ENCODE results near the gene FOXP1.

The FOXP1 gene

DNA sequence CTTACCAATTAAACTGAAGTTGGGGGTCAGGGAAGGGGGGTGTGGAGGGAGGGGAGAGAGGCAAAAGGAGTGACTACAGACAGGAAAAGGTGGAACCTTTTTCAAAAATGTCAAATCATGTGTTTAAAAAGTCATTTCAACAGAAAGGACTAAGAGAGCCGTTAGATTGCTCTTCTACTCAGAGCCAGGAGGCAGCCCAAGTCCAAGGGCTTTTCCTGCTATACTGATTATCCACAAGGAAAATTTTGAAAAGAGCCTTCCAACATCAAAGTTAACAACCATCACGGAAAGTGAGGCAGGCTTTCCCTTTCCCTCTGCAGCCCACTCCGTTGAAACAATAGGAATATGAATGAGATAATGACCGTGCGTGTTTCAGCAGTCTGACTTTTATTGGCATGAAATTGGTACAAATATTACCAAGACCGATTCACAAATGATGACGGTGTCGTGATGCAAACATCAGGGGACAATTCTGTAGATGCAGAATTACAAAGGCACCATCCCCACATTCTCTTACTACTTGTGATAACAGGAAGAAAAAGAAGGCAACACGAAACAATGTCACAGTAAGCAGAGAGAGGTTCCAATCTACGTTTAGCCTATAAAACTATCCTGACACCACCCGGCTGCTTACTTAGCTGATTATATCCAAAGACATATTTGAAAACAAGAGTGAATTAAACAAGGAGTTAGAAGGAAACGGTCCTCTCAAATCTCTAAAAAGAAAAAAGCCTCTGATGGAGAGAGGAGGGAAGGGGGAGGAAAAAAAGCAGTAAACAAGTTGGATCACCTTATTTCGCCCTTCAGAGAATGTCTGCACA, 453.7 kb downstream of the FOXP1 start:
- Histone ChIP-seq H3K27me3 (ENCODE audit: control insufficient read depth in 2 of 2, insufficient read depth in 2 of 2, low read length in 2 of 2) (no peaks in the 10 kb centered on the region), H3K27ac (ENCODE audit: low read depth in 2 of 2, low read length in 2 of 2) (peak overlapping the region; percentile 92 to 94), H3K9ac (ENCODE audit: low read depth in 1 of 2, low read length in 2 of 2) (peak overlapping the region; percentile 64 to 84), H3K4me1 (ENCODE audit: control insufficient read depth in 2 of 2, insufficient read depth in 2 of 2, low read length in 2 of 2) (peaks cover 45 to 62% of the 10 kb centered on the region in 2 donors), H3K9me3 (ENCODE audit: control insufficient read depth in 2 of 2, low read length in 2 of 2) (no peaks in the 10 kb centered on the region), H3K4me3 (ENCODE audit: low read length in 2 of 2) (peak overlapping the region; percentile 78 to 92), H3K36me3 (ENCODE audit: control insufficient read depth in 2 of 2, insufficient read depth in 2 of 2, low read length in 2 of 2) (no peaks in the 10 kb centered on the region)

DNA sequence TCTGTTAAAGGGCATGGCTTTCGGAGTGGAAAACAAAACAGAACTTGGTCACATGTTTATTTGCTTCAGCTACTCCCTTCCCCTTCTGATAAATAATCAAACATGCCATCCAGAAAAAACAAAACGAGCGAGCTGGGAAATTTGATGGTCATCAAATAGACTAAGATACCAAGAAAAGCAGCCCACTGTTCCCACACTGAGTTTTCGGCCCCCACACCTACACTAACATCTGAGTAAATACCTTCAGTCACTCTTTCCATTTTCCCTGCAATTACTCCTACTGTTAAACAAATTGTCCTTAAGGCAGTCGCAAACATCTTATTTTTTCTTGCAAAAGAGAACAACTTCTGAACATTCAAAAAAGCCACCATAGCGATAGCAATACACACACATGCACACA, 454.6 kb downstream of the FOXP1 start:
- Histone ChIP-seq H3K36me3 (ENCODE audit: control insufficient read depth in 2 of 2, insufficient read depth in 2 of 2, low read length in 2 of 2) (no peaks in the 10 kb centered on the region), H3K9ac (ENCODE audit: low read depth in 1 of 2, low read length in 2 of 2) (peak overlapping the region; percentile 64 to 84), H3K4me1 (ENCODE audit: control insufficient read depth in 2 of 2, insufficient read depth in 2 of 2, low read length in 2 of 2) (peaks cover 37 to 53% of the 10 kb centered on the region in 2 donors), H3K4me3 (ENCODE audit: low read length in 2 of 2) (peak overlapping the region; percentile 78 to 92), H3K9me3 (ENCODE audit: control insufficient read depth in 2 of 2, low read length in 2 of 2) (no peaks in the 10 kb centered on the region), H3K27me3 (ENCODE audit: control insufficient read depth in 2 of 2, insufficient read depth in 2 of 2, low read length in 2 of 2) (no peaks in the 10 kb centered on the region), H3K27ac (ENCODE audit: low read depth in 2 of 2, low read length in 2 of 2) (peak overlapping the region; percentile 92 to 94)

DNA sequence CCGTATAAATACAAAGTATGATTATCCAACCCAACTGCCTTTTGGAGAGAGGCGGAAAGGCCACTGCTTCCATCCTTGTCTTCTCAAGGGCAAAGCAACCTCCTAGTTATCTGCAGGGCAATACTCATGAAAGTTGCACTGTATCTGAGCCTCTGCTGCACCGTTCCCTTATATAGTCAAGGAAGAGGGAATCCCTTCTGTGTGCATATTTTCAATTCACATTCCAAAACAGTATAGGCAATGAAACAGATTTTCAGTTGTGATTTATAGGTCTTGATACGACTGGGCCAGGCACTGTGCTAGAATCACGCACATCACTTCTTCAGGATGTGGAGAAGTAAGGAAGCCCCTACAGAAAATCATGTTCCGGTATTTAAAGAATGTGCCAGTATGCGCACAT, 455.7 kb downstream of the FOXP1 start:
- Histone ChIP-seq H3K27ac (ENCODE audit: low read depth in 2 of 2, low read length in 2 of 2) (peak overlapping the region; percentile 79 to 94), H3K9ac (ENCODE audit: low read depth in 1 of 2, low read length in 2 of 2) (peak overlapping the region; percentile 52 to 84), H3K4me1 (ENCODE audit: control insufficient read depth in 2 of 2, insufficient read depth in 2 of 2, low read length in 2 of 2) (peaks cover 33 to 44% of the 10 kb centered on the region in 2 donors), H3K36me3 (ENCODE audit: control insufficient read depth in 2 of 2, insufficient read depth in 2 of 2, low read length in 2 of 2) (peaks cover 0 to 4% of the 10 kb centered on the region in 2 donors), H3K9me3 (ENCODE audit: control insufficient read depth in 2 of 2, low read length in 2 of 2) (no peaks in the 10 kb centered on the region), H3K4me3 (ENCODE audit: low read length in 2 of 2) (peak overlapping the region; percentile 41 to 92), H3K27me3 (ENCODE audit: control insufficient read depth in 2 of 2, insufficient read depth in 2 of 2, low read length in 2 of 2) (no peaks in the 10 kb centered on the region)

DNA sequence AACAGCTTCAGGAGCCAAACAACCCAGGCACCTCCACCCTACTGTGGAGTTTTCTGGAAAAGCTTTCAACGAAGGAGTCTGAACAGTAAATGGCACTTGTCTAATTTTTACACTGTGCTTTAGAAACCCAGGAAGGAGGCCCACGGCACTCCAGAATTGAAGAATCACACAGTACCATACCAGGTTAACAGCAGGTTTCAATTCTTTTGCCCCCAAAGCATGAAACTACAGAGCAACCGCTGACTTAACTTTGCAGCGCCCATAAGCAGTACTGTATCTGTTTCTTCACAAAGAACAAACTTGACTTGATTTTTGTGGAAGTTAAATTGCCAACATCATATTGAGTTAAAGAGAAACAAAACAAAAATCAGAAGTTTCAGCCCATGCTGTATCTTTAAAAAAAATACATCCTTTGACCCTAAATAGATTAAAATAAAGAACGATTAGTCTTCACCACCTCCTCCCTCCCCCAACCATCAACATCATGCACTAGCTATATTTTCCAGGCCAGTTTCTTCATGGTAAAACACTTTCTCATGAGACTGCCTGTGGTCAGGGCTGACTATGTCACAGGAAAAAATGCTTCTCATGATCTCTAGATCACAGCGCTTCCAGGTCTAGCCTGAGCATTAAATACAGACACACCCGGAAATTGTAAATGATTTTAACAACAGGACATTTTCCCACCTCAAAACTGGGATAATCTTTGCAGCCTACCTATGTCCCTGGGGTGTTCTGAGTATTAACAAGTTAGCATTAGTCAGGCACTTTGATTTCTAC, 456.3 kb downstream of the FOXP1 start:
- H3K27ac ChIP-seq (ENCODE audit: low read depth in 2 of 2, low read length in 2 of 2), result peak overlapping the region; percentile 79 to 94
- peaks cover 0 to 4% of the 10 kb centered on the region in 2 donors for H3K36me3 ChIP-seq (ENCODE audit: control insufficient read depth in 2 of 2, insufficient read depth in 2 of 2, low read length in 2 of 2)
- H3K9me3 ChIP-seq (ENCODE audit: control insufficient read depth in 2 of 2, low read length in 2 of 2), result no peaks in the 10 kb centered on the region
- H3K27me3 ChIP-seq (ENCODE audit: control insufficient read depth in 2 of 2, insufficient read depth in 2 of 2, low read length in 2 of 2), result no peaks in the 10 kb centered on the region
- H3K4me1 ChIP-seq (ENCODE audit: control insufficient read depth in 2 of 2, insufficient read depth in 2 of 2, low read length in 2 of 2), result peaks cover 30 to 38% of the 10 kb centered on the region in 2 donors
- peak overlapping the region; percentile 52 to 84 for H3K9ac ChIP-seq (ENCODE audit: low read depth in 1 of 2, low read length in 2 of 2)
- peak overlapping the region; percentile 41 to 92 for H3K4me3 ChIP-seq (ENCODE audit: low read length in 2 of 2)

DNA sequence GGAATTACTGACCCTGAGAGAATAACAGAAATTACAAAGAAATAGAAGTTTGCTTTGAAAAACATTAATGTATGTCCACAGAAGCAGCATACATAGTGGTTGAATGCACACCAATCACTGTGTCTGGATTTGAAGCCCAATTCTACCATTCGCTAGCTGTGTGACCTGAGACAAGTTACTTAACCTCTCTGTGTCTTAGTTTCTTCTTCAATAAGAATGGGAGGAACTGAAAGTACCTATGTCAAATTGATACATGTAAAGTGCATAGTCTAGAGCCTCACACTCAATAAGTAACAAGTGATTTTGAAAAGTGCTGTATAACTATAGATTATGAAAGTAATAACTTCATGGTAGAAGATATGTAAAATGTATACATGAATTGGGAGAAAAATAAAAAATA, 457.8 kb downstream of the FOXP1 start:
- Histone ChIP-seq H3K4me3 (ENCODE audit: low read length in 2 of 2) (no peak overlapping the region), H3K27ac (ENCODE audit: low read depth in 2 of 2, low read length in 2 of 2) (no peak overlapping the region), H3K27me3 (ENCODE audit: control insufficient read depth in 2 of 2, insufficient read depth in 2 of 2, low read length in 2 of 2) (no peaks in the 10 kb centered on the region), H3K9me3 (ENCODE audit: control insufficient read depth in 2 of 2, low read length in 2 of 2) (no peaks in the 10 kb centered on the region), H3K9ac (ENCODE audit: low read depth in 1 of 2, low read length in 2 of 2) (no peak overlapping the region), H3K36me3 (ENCODE audit: control insufficient read depth in 2 of 2, insufficient read depth in 2 of 2, low read length in 2 of 2) (peaks cover 0 to 4% of the 10 kb centered on the region in 2 donors), H3K4me1 (ENCODE audit: control insufficient read depth in 2 of 2, insufficient read depth in 2 of 2, low read length in 2 of 2) (peaks cover 17 to 29% of the 10 kb centered on the region in 2 donors)

DNA sequence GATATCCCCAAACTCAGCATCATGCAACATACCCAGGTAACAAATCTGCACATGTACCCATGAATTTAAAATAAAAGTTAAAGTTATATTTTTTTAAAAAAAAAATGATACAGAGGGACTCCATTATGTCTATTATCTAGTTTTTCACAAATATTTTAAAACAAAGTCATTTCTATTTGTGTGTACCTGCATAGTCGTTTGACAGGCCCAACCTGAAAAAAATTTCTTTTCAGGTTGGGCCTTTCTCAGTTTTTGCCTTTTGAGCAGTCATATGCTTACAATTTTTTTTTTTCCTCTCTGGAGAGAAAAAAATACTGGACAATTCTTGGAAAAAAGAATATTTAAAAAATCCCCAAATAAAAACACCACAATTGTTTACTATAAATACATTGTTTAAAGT, 459.5 kb downstream of the FOXP1 start:
- Histone ChIP-seq H3K9me3 (ENCODE audit: control insufficient read depth in 2 of 2, low read length in 2 of 2) (no peaks in the 10 kb centered on the region), H3K36me3 (ENCODE audit: control insufficient read depth in 2 of 2, insufficient read depth in 2 of 2, low read length in 2 of 2) (peaks cover 0 to 4% of the 10 kb centered on the region in 2 donors), H3K27me3 (ENCODE audit: control insufficient read depth in 2 of 2, insufficient read depth in 2 of 2, low read length in 2 of 2) (no peaks in the 10 kb centered on the region), H3K9ac (ENCODE audit: low read depth in 1 of 2, low read length in 2 of 2) (no peak overlapping the region), H3K4me1 (ENCODE audit: control insufficient read depth in 2 of 2, insufficient read depth in 2 of 2, low read length in 2 of 2) (peaks cover 22 to 38% of the 10 kb centered on the region in 2 donors), H3K4me3 (ENCODE audit: low read length in 2 of 2) (no peak overlapping the region), H3K27ac (ENCODE audit: low read depth in 2 of 2, low read length in 2 of 2) (no peak overlapping the region)

DNA sequence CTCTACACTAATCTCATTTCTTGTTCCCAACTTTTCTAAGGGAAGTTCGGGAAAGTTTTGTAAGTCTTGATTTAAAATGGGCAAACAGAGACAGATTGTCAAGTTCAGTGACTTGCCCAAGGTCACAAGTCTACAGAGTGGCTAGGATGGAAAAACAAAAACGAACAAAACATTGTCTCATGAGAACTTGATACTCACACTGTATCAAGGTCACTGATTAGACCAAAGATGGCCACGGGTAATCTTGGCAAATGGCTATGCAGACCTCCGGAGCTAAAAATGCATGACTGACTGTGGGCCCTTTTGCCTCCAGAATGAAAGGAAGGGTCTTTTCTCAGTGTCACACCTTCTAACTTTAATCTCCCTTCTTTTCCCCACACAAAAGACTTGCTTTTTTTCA, 460.9 kb downstream of the FOXP1 start:
- Histone ChIP-seq H3K9ac (ENCODE audit: low read depth in 1 of 2, low read length in 2 of 2) (no peak overlapping the region), H3K36me3 (ENCODE audit: control insufficient read depth in 2 of 2, insufficient read depth in 2 of 2, low read length in 2 of 2) (peaks cover 0 to 4% of the 10 kb centered on the region in 2 donors), H3K4me1 (ENCODE audit: control insufficient read depth in 2 of 2, insufficient read depth in 2 of 2, low read length in 2 of 2) (peaks cover 18 to 42% of the 10 kb centered on the region in 2 donors), H3K27me3 (ENCODE audit: control insufficient read depth in 2 of 2, insufficient read depth in 2 of 2, low read length in 2 of 2) (no peaks in the 10 kb centered on the region), H3K9me3 (ENCODE audit: control insufficient read depth in 2 of 2, low read length in 2 of 2) (no peaks in the 10 kb centered on the region), H3K27ac (ENCODE audit: low read depth in 2 of 2, low read length in 2 of 2) (no peak overlapping the region), H3K4me3 (ENCODE audit: low read length in 2 of 2) (no peak overlapping the region)

DNA sequence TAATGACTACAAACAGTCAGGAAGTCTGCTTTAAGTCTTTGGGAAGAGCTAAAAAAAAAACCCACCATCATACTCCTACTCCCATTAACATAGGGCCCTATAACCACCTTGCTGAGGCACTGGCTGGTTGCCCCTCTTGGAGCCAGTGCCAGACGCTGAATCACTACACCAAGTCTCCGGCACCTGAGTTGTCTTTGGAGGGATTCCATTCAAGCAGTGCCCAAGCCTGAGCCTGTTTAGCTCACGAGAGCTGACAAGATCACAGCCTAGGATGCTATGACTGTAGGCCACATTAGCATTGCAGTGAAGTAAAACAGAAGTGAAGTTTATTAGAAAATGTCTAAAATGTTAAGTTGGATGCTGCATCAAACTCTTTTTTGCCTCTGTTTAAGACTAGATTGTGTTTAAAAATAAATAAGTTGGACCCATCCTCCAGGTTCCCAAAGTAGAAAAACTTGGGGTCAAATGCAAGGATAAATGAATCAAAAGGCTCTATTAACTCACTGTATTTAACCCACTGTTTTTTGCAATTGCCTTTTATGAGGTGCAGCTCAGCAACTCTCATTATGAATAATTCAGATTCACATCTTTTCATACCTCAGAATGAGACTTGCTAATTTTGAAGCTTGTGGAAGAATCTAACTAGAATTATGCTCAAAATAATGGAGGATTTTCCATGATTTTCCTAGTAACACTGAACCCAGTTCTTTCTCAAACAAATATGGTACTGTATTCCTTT, 461.9 kb downstream of the FOXP1 start:
- H3K9ac ChIP-seq (ENCODE audit: low read depth in 1 of 2, low read length in 2 of 2), result no peak overlapping the region
- no peaks in the 10 kb centered on the region for H3K9me3 ChIP-seq (ENCODE audit: control insufficient read depth in 2 of 2, low read length in 2 of 2)
- H3K27me3 ChIP-seq (ENCODE audit: control insufficient read depth in 2 of 2, insufficient read depth in 2 of 2, low read length in 2 of 2), result no peaks in the 10 kb centered on the region
- peaks cover 0 to 4% of the 10 kb centered on the region in 2 donors for H3K36me3 ChIP-seq (ENCODE audit: control insufficient read depth in 2 of 2, insufficient read depth in 2 of 2, low read length in 2 of 2)
- H3K4me1 ChIP-seq (ENCODE audit: control insufficient read depth in 2 of 2, insufficient read depth in 2 of 2, low read length in 2 of 2), result peaks cover 15 to 40% of the 10 kb centered on the region in 2 donors
- H3K27ac ChIP-seq (ENCODE audit: low read depth in 2 of 2, low read length in 2 of 2), result no peak overlapping the region
- no peak overlapping the region for H3K4me3 ChIP-seq (ENCODE audit: low read length in 2 of 2)

DNA sequence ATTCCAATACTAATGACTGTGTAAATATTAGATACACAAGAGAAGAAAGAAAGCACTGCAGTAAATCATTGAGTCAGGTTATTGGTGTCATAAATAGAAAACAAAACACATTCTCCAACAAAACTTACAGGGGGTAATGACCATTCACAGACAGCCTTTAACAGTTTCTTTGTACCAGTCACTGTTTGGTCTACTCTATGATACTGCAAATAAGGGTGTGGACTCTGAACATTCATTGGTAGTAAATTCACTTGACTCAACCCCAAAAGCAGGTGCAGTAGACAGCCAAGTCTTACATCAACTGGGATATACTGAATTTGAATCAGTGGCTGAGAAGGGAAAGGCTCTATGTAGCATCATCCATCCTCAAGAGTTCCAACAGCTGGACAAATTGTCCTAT, 463.5 kb downstream of the FOXP1 start:
- Histone ChIP-seq H3K9me3 (ENCODE audit: control insufficient read depth in 2 of 2, low read length in 2 of 2) (no peaks in the 10 kb centered on the region), H3K4me3 (ENCODE audit: low read length in 2 of 2) (no peak overlapping the region), H3K27me3 (ENCODE audit: control insufficient read depth in 2 of 2, insufficient read depth in 2 of 2, low read length in 2 of 2) (no peaks in the 10 kb centered on the region), H3K9ac (ENCODE audit: low read depth in 1 of 2, low read length in 2 of 2) (no peak overlapping the region), H3K36me3 (ENCODE audit: control insufficient read depth in 2 of 2, insufficient read depth in 2 of 2, low read length in 2 of 2) (peaks cover 0 to 4% of the 10 kb centered on the region in 2 donors), H3K4me1 (ENCODE audit: control insufficient read depth in 2 of 2, insufficient read depth in 2 of 2, low read length in 2 of 2) (peaks cover 15 to 40% of the 10 kb centered on the region in 2 donors), H3K27ac (ENCODE audit: low read depth in 2 of 2, low read length in 2 of 2) (peak overlapping the region; percentile 56 to 81)

Data from mucosa of rectum (tissue), 2 donors.